Activated CD8-positive, alpha-beta memory T cell treated with anti-CD3 and anti-CD28 coated beads, Interleukin-2, amount 50 U/mL, for 1 hour (primary cell): ENCODE data around the gene MLNR.

Experiments used
- DNase-seq: peaks from one replicate; pipeline ENCODE4 v3.0.0-alpha.2; 2020; ENCODE audit errors: extremely low read depth

Gene MLNR

GRCh38 chr13:49220036-49220855 is at the start of gene MLNR:
TSS of gene MLNR (plus strand) at chr13:49220338. CDS start at chr13:49220338, 0 bp downstream.
- no peak for DNase-seq

GRCh38 chr13:49171359-49171758 is 48.8 kb upstream of the MLNR start:
- no peak for DNase-seq

GRCh38 chr13:49183672-49184325 is 36.3 kb upstream of the MLNR start:
- DNase-seq: no peak

- DNase-seq: no peak
Measured at GRCh38 chr13:49184621-49185020, 35.5 kb upstream of the MLNR start.

- no peak for DNase-seq
Measured at GRCh38 chr13:49185264-49185663, 34.9 kb upstream of the MLNR start.

- no peak for DNase-seq
Measured at GRCh38 chr13:49190901-49191300, 29.2 kb upstream of the MLNR start.

GRCh38 chr13:49206641-49207040 is 13.5 kb upstream of the MLNR start:
- no peak for DNase-seq

- no peak for DNase-seq
Measured at GRCh38 chr13:49208619-49209018, 11.5 kb upstream of the MLNR start.

- DNase-seq: no peak
Measured at GRCh38 chr13:49210114-49210513, 10.0 kb upstream of the MLNR start.

GRCh38 chr13:49210669-49211068 is 9.5 kb upstream of the MLNR start:
- no peak for DNase-seq

GRCh38 chr13:49213539-49213938 is 6.6 kb upstream of the MLNR start:
- no peak for DNase-seq

GRCh38 chr13:49213997-49214916 is 5.9 kb upstream of the MLNR start:
- no peak for DNase-seq

GRCh38 chr13:49214917-49215376 is 5.2 kb upstream of the MLNR start:
- no peak for DNase-seq

GRCh38 chr13:49216334-49216733 is 3.8 kb upstream of the MLNR start:
- no peak for DNase-seq

- DNase-seq: no peak
Measured at GRCh38 chr13:49217962-49218492, 2.1 kb upstream of the MLNR start.

GRCh38 chr13:49218493-49219051 is 1.6 kb upstream of the MLNR start:
- DNase-seq: no peak

GRCh38 chr13:49219647-49220035 is 497 bp upstream of the MLNR start:
- no peak for DNase-seq

- no peak for DNase-seq
Measured at GRCh38 chr13:49220856-49221589, 885 bp downstream of the MLNR start.

GRCh38 chr13:49221590-49221965 is 1.4 kb downstream of the MLNR start:
- DNase-seq: no peak

- DNase-seq: no peak
Measured at GRCh38 chr13:49225223-49226042, 5.3 kb downstream of the MLNR start.
